Mesodermal cell (in vitro differentiated cells): ENCODE data around the gene CNOT9.

Source experiments
- H3K27ac ChIP-seq: 2 replicates; pipeline ENCODE4 v1.7.0; 2013; ENCODE audit warnings: mild to moderate bottlenecking, low read depth, low read length, moderate library complexity; ENCODE audit not compliant: severe bottlenecking
- H3K36me3 ChIP-seq: 2 replicates; pipeline ENCODE4 v1.7.1; 2013; ENCODE audit warnings: mild to moderate bottlenecking, low read length, moderate library complexity; ENCODE audit not compliant: control insufficient read depth, insufficient read depth
- H3K4me1 ChIP-seq: one replicate; pipeline ENCODE4 v1.7.1; 2013; ENCODE audit warnings: mild to moderate bottlenecking, low read length; ENCODE audit not compliant: insufficient read depth, control insufficient read depth, poor library complexity, severe bottlenecking
- H3K4me3 ChIP-seq: 2 replicates; pipeline ENCODE4 v1.7.0; 2013; ENCODE audit warnings: low read length, control low read depth, mild to moderate bottlenecking; ENCODE audit not compliant: insufficient read depth, poor library complexity, severe bottlenecking; ENCODE audit errors: extremely low read depth
- H3K9me3 ChIP-seq: 2 replicates; pipeline ENCODE4 v1.7.1; 2013; ENCODE audit warnings: mild to moderate bottlenecking, low read length, moderate library complexity; ENCODE audit not compliant: control insufficient read depth
- WGBS, 2 experiments: methylation state at CpG; one replicate each; pipeline ENCODE4 v1.1.5; 2013; ENCODE audit warnings: missing lambda C conversion rate in 2 of 2; ENCODE audit not compliant: insufficient coverage in 2 of 2; 5-methylcytosine and 5-hydroxymethylcytosine counted together

CNOT9 gene

GRCh38 chr2:218644721-218645120 is 76.1 kb downstream of the CNOT9 start:
- Histone ChIP-seq H3K27ac (no peak overlapping the region), H3K4me3 (no peak overlapping the region), H3K36me3 (peaks cover 98% of the 10 kb centered on the region), H3K9me3 (no peaks in the 10 kb centered on the region), H3K4me1 (no peaks in the 10 kb centered on the region)
- 91 to 95% methylated on average over 8 to 9 of the region's 11 CpGs for WGBS, 2 experiments

- H3K9me3 ChIP-seq: no peaks in the 10 kb centered on the region
- no peak overlapping the region for H3K4me3 ChIP-seq
- H3K36me3 ChIP-seq: peaks cover 98% of the 10 kb centered on the region
- WGBS, 2 experiments: 86 to 100% methylated on average over 1 of the region's 1 CpG
- no peaks in the 10 kb centered on the region for H3K4me1 ChIP-seq
- no peak overlapping the region for H3K27ac ChIP-seq
Measured at GRCh38 chr2:218645126-218645525, 76.5 kb downstream of the CNOT9 start.
